Measurements from ENCODE around the gene NPHP1.

GRCh38 chr2:110134025-110134424, 70.8 kb downstream of the NPHP1 start:
- TF ChIP-seq CTCF (IDR thresholded peaks at IDR 0.05) (no peak), POLR2A (IDR thresholded peaks at IDR 0.05) (no peak)
